ENCODE data around the gene ESRP2. TPM values are rescaled to one million over a fixed set of nuclear protein-coding genes. Genes with fewer than 3 reads are reported as not detected.

The ESRP2 gene
- 0.07 TPM in 2 replicates for total RNA-seq

DNA sequence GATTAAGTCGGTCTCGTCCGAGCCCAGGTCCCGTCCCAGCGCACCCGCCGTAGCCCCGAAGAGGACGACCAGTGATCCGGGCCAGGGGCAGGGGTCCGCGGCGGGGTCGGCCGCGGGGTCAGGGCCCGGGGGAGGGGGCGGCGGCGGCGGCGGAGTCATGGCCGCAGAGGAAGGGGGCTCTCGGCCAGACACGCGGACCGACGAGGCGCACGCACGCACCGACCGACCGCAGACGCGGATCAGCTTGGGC is at the start of gene ESRP2:
Gene ESRP2, minus strand, starts transcription at position 241 of the 250 bp plus-strand sequence. Its CDS starts 82 bp downstream, at position 159.

GRCh38 chr16:68264128-68265077 is 28.5 kb upstream of the ESRP2 start, which contains the start of gene SLC7A6:
SLC7A6 (plus strand) TSS chr16:68264526; CDS start chr16:68274727, 10,201 bp downstream.

GRCh38 chr16:68244903-68245853 is 9.3 kb upstream of the ESRP2 start, which contains the start of gene PLA2G15:
PLA2G15 (plus strand) TSS chr16:68245373; CDS start chr16:68245427, 54 bp downstream.

Other genes with a start within 250 kb of the ESRP2 start
- not detected in 2 replicates for gene DPEP2, start 236.6 kb downstream of the ESRP2 start, total RNA-seq
- not detected in 2 replicates for gene DPEP2NB, start 220.2 kb downstream of the ESRP2 start, total RNA-seq
- gene DDX28, start 212.9 kb downstream of the ESRP2 start, total RNA-seq = 7.0 and 8.9 TPM in 2 replicates
- gene DUS2, start 212.8 kb downstream of the ESRP2 start, total RNA-seq = 15.8 and 18.9 TPM in 2 replicates
- 17.7 and 18.5 TPM in 2 replicates for gene NFATC3, start 150.8 kb downstream of the ESRP2 start, total RNA-seq
- gene PLA2G15, start 9.2 kb upstream of the ESRP2 start, total RNA-seq = 48.4 and 105 TPM in 2 replicates
- gene SLC7A6, start 28.4 kb upstream of the ESRP2 start, total RNA-seq = 14.7 and 24.1 TPM in 2 replicates
- gene SLC7A6OS, start 74.8 kb upstream of the ESRP2 start, total RNA-seq = 13.0 and 14.7 TPM in 2 replicates
- 37.2 and 47.4 TPM in 2 replicates for gene PRMT7, start 74.9 kb upstream of the ESRP2 start, total RNA-seq
- gene SMPD3, start 212.4 kb upstream of the ESRP2 start, total RNA-seq = 0.07 and 0.10 TPM in 2 replicates

Measured in smooth muscle cell of the pulmonary artery (primary cell).